HepG2 (cell line): ENCODE data around the gene TMEM121. TPM values are rescaled to one million over a fixed set of nuclear protein-coding genes. Genes with fewer than 3 reads are reported as not detected.

Source experiments
- CBFB ChIP-seq: sonication (generic); formaldehyde crosslinking; IDR thresholded peaks from 2 replicates; pipeline ENCODE4 v1.4.0; 2020; ENCODE audit warnings: missing genetic modification reagents
- CREM ChIP-seq, 2 experiments: sonication (generic) in 1 of 2; formaldehyde crosslinking in 1 of 2; IDR thresholded peaks; 2 replicates each; pipeline versions ENCODE4 v1.4.0 to v1.6.1; 2016 to 2020; ENCODE audit warnings: antibody characterized with exemption in 1 of 2, mild to moderate bottlenecking in 1 of 2, missing genetic modification reagents in 1 of 2
- DNMT1 ChIP-seq: sonication (generic); formaldehyde crosslinking; IDR thresholded peaks from 2 replicates; pipeline ENCODE4 v1.5.1; 2020; ENCODE audit warnings: mild to moderate bottlenecking, missing genetic modification reagents
- FOXA1 ChIP-seq, 2 experiments: fragments of 450-650 bp in 1 of 2; sonication (generic) in 1 of 2; formaldehyde crosslinking in 1 of 2; IDR thresholded peaks; 2 replicates each; pipeline versions ENCODE4 v1.4.0 to v1.6.1; 2016 to 2020; ENCODE audit warnings: missing genetic modification reagents in 1 of 2
- FOXO1 ChIP-seq: sonication (generic); formaldehyde crosslinking; IDR thresholded peaks from 2 replicates; pipeline ENCODE4 v1.4.0; 2020; ENCODE audit warnings: missing genetic modification reagents
- GABPB1 ChIP-seq: IDR thresholded peaks from 2 replicates; pipeline ENCODE4 v1.6.1; 2016; ENCODE audit warnings: mild to moderate bottlenecking, missing genetic modification reagents, moderate library complexity, missing compliant biosample characterization
- HIVEP1 ChIP-seq: sonication (generic); formaldehyde crosslinking; IDR thresholded peaks from 2 replicates; pipeline ENCODE4 v1.4.0; 2020; ENCODE audit warnings: mild to moderate bottlenecking, missing genetic modification reagents
- HNRNPH1 ChIP-seq: fragments of 200-400 bp; formaldehyde crosslinking; optimal IDR thresholded peaks from 2 replicates; pipeline ENCODE3; 2017; ENCODE audit warnings: mild to moderate bottlenecking, low read depth, low read length
- HNRNPL ChIP-seq: fragments of 200-400 bp; formaldehyde crosslinking; IDR thresholded peaks from 2 replicates; pipeline ENCODE4 v1.6.1; 2017; ENCODE audit warnings: mild to moderate bottlenecking, low read depth, low read length
- HOXD1 ChIP-seq: sonication (generic); formaldehyde crosslinking; IDR thresholded peaks from 2 replicates; pipeline ENCODE4 v1.5.0; 2020; ENCODE audit warnings: missing genetic modification reagents
- KDM3A ChIP-seq: IDR thresholded peaks from 2 replicates; pipeline ENCODE4 v1.6.1; 2018; ENCODE audit warnings: low read depth, missing compliant biosample characterization
- MED8 ChIP-seq: sonication (generic); formaldehyde crosslinking; IDR thresholded peaks from 2 replicates; pipeline ENCODE4 v1.8.1; 2023; ENCODE audit warnings: mild to moderate bottlenecking, missing genetic modification reagents; ENCODE audit not compliant: insufficient replicate concordance
- PBX3 ChIP-seq: sonication (generic); formaldehyde crosslinking; IDR thresholded peaks from 2 replicates; pipeline ENCODE4 v1.8.1; 2023; ENCODE audit warnings: missing genetic modification reagents, inconsistent platforms, borderline replicate concordance
- PHF20 ChIP-seq: sonication (generic); formaldehyde crosslinking; IDR thresholded peaks from 2 replicates; pipeline ENCODE4 v1.5.0; 2020; ENCODE audit warnings: mild to moderate bottlenecking, missing genetic modification reagents
- RXRB ChIP-seq: IDR thresholded peaks from 2 replicates; pipeline ENCODE4 v1.6.1; 2016; ENCODE audit warnings: borderline replicate concordance, missing genetic modification reagents, missing compliant biosample characterization
- SAFB2 ChIP-seq: sonication (generic); formaldehyde crosslinking; IDR thresholded peaks from 2 replicates; pipeline ENCODE4 v1.5.1; 2020; ENCODE audit warnings: missing genetic modification reagents, low read depth, mild to moderate bottlenecking, borderline replicate concordance
- TEAD3 ChIP-seq: optimal IDR thresholded peaks from 2 replicates; pipeline ENCODE3; 2016; ENCODE audit warnings: borderline replicate concordance
- TFDP1 ChIP-seq: IDR thresholded peaks from 2 replicates; pipeline ENCODE4 v1.6.1; 2016; ENCODE audit warnings: missing compliant biosample characterization, missing genetic modification reagents, borderline replicate concordance
- TGIF2 ChIP-seq: IDR thresholded peaks from 2 replicates; pipeline ENCODE4 v1.6.1; 2016; ENCODE audit warnings: control low read depth, missing compliant biosample characterization
- TIGD3 ChIP-seq: sonication (generic); formaldehyde crosslinking; IDR thresholded peaks from 2 replicates; pipeline ENCODE4 v1.5.1; 2020; ENCODE audit warnings: mild to moderate bottlenecking, missing genetic modification reagents, borderline replicate concordance
- ZFY ChIP-seq: sonication (generic); formaldehyde crosslinking; IDR thresholded peaks from 2 replicates; pipeline ENCODE4 v1.4.0; 2020; ENCODE audit warnings: missing genetic modification reagents
- ZKSCAN8 ChIP-seq: IDR thresholded peaks from 2 replicates; pipeline ENCODE4 v1.6.1; 2016; ENCODE audit warnings: borderline replicate concordance, missing genetic modification reagents, missing compliant biosample characterization
- ZNF101 ChIP-seq: sonication (generic); formaldehyde crosslinking; IDR thresholded peaks from 2 replicates; pipeline ENCODE4 v1.4.0; 2020; ENCODE audit warnings: mild to moderate bottlenecking, low read depth, missing genetic modification reagents, borderline replicate concordance
- ZNF558 ChIP-seq: sonication (generic); formaldehyde crosslinking; IDR thresholded peaks from 2 replicates; pipeline ENCODE4 v1.9.0; 2022; ENCODE audit warnings: mild to moderate bottlenecking, missing genetic modification reagents, borderline replicate concordance
- ZNF589 ChIP-seq: sonication (generic); formaldehyde crosslinking; conservative IDR thresholded peaks from 2 replicates; pipeline ENCODE4 v1.8.0; 2022; ENCODE audit warnings: mild to moderate bottlenecking, moderate library complexity, missing genetic modification reagents
- ZNF773 ChIP-seq: sonication (generic); formaldehyde crosslinking; IDR thresholded peaks from 2 replicates; pipeline ENCODE4 v1.4.0; 2020; ENCODE audit warnings: missing genetic modification reagents, borderline replicate concordance
- ZNF777 ChIP-seq: sonication (generic); formaldehyde crosslinking; IDR thresholded peaks from 2 replicates; pipeline ENCODE4 v1.4.0; 2020; ENCODE audit warnings: missing genetic modification reagents
- polyA plus RNA-seq, 8 experiments: library from polyadenylated mRNA; depleted of rRNA in 3 of 8; stranded (reverse) in 7 of 8; unstranded in 1 of 8; fragments of >200 nt; fragmentation: Illumina TruSeq in 4 of 8; extraction: Trizol in 4 of 8; gene quantifications; 2 replicates each; pipeline versions ENCODE4 v1.2.1 to v1.2.3, GENCODE V29; 2011 to 2016; ENCODE audit warnings: low read depth in 4 of 8, missing spikeins in 1 of 8, mixed read lengths in 1 of 8; ENCODE audit not compliant: insufficient read depth in 1 of 8
- total RNA-seq, 5 experiments: library from RNA; depleted of rRNA; stranded (reverse); fragments of >200 nt; fragmentation: Illumina TruSeq; extraction: Trizol; gene quantifications; 2 replicates each; pipeline ENCODE4 v1.2.3, GENCODE V29; 2016; ENCODE audit warnings: low read depth in 1 of 5

The TMEM121 gene
- total and polyA plus RNA-seq, 2 of the 13 experiments (the other 11 are each of a cell fraction or from before 2014, with no cell fraction given): 6.6 to 19.0 TPM

GRCh38 chr14:105527826-105528585, 1.6 kb downstream of the TMEM121 start (continued):
- TF ChIP-seq HIVEP1 (CRISPR knock-in tag): no peak
- TF ChIP-seq PHF20 (CRISPR knock-in tag): no peak
- TF ChIP-seq ZNF101 (CRISPR knock-in tag): no peak
- peak; percentile 48; the same call in 1 of the 2 replicates for TF ChIP-seq ZNF773 (CRISPR knock-in tag)
- 0 out of 2 replicates have a peak, but pooled peaks have one; percentile 50 for TF ChIP-seq KDM3A
- TF ChIP-seq ZNF777 (CRISPR knock-in tag): peak; percentile 90
- TF ChIP-seq HNRNPH1: no peak
- TF ChIP-seq TIGD3 (CRISPR knock-in tag): no peak
- TF ChIP-seq CREM (IDR thresholded peaks at IDR 0.05): no peak
- no peak for TF ChIP-seq CREM (CRISPR knock-in tag; IDR thresholded peaks at IDR 0.05)
- 0 out of 2 replicates have a peak, but pooled peaks have one; percentile 40 for TF ChIP-seq HNRNPL
- TF ChIP-seq TGIF2 (CRISPR knock-in tag): 0 out of 2 replicates have a peak, but pooled peaks have one; percentile 31
- no peak for TF ChIP-seq MED8 (CRISPR knock-in tag)
- TF ChIP-seq DNMT1: no peak
- TF ChIP-seq ZNF589 (CRISPR knock-in tag): 0 out of 2 replicates have a peak, but pooled peaks have one; percentile 26
- peak; percentile 73; the same call in 1 of the 2 replicates for TF ChIP-seq ZFY (CRISPR knock-in tag)
- no peak; the same call in 1 of the 2 replicates for TF ChIP-seq SAFB2 (CRISPR knock-in tag)
- TF ChIP-seq GABPB1: peak; percentile 80
- TF ChIP-seq TEAD3 (CRISPR knock-in tag): peak; percentile 36
- 0 out of 2 replicates have a peak, but pooled peaks have one; percentile 13 for TF ChIP-seq RXRB (CRISPR knock-in tag)
- no peak for TF ChIP-seq FOXA1 (IDR thresholded peaks at IDR 0.05)
- TF ChIP-seq FOXA1 (CRISPR knock-in tag; IDR thresholded peaks at IDR 0.05): 0 out of 2 replicates have a peak, but pooled peaks have one; percentile 4
- TF ChIP-seq HOXD1 (CRISPR knock-in tag): no peak
- no peak for TF ChIP-seq PBX3
- TF ChIP-seq ZKSCAN8 (CRISPR knock-in tag): peak; percentile 63; the same call in 1 of the 2 replicates
- TF ChIP-seq CBFB (CRISPR knock-in tag): peak; percentile 60; the same call in 1 of the 2 replicates
- peak; percentile 84 for TF ChIP-seq TFDP1 (CRISPR knock-in tag)
- no peak; the same call in 1 of the 2 replicates for TF ChIP-seq ZNF558 (CRISPR knock-in tag)
- peak; percentile 31; the same call in 1 of the 2 replicates for TF ChIP-seq FOXO1 (CRISPR knock-in tag)
